Measurements from ENCODE around the gene PAQR9. TPM values are rescaled to one million over a fixed set of nuclear protein-coding genes. Genes with fewer than 3 reads are reported as not detected.

PAQR9 gene, protein sequence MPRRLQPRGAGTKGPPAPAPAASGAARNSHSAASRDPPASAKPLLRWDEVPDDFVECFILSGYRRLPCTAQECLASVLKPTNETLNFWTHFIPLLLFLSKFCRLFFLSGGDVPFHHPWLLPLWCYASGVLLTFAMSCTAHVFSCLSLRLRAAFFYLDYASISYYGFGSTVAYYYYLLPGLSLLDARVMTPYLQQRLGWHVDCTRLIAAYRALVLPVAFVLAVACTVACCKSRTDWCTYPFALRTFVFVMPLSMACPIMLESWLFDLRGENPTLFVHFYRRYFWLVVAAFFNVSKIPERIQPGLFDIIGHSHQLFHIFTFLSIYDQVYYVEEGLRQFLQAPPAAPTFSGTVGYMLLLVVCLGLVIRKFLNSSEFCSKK
- total RNA-seq, result not detected
- polyA plus RNA-seq (ENCODE audit: insufficient read depth in 1 of 8, insufficient read length in 8 of 8, low replicate concordance in 1 of 8), result under 1 TPM in 3 of 8 donors, not detected in 5; 0.05 to 0.23 (median 0.08) TPM
- long read RNA-seq, donor 1, result 0 reads
- long read RNA-seq, donor 2, result 0 reads
- long read RNA-seq, donor 3, result 0 reads
- long read RNA-seq, donor 4, result 0 reads
- long read RNA-seq, donor 5, result 0 reads
- long read RNA-seq, donor 6, result 0 reads
- long read RNA-seq, donor 7, result 0 reads
- long read RNA-seq, donor 8, result 0 reads
- long read RNA-seq, donor 9, result 0 reads
- long read RNA-seq, donor 10, result 0 reads
- long read RNA-seq, donor 11, result 0 reads

- H3K4me1 ChIP-seq (ENCODE audit: control insufficient read depth, insufficient read depth, low read length), result peaks cover 6% of the 10 kb centered on the region
- DNase-seq, result peak; percentile 17
- H3K27ac ChIP-seq (ENCODE audit: low read length), result no peak within 1 kb of the TSS
- WGBS (ENCODE audit: insufficient coverage), result under 1% methylated on average over 105 of the region's 117 CpGs
- peaks cover 3% of the 10 kb centered on the region for H3K9me3 ChIP-seq (replicated peaks; ENCODE audit: control insufficient read depth, low read depth, low read length)
- H3K36me3 ChIP-seq (ENCODE audit: control insufficient read depth, insufficient read depth, low read length), result no peaks in the 10 kb centered on the region
- peak within 1 kb of the TSS; percentile 43 for H3K4me3 ChIP-seq (ENCODE audit: low read length)
- peaks cover 49% of the 10 kb centered on the region for H3K27me3 ChIP-seq (ENCODE audit: control insufficient read depth, insufficient read depth, low read length)
Observed at GRCh38 chr3:142963516-142964448, at the start of gene PAQR9. Gene PAQR9, minus strand, starts transcription at chr3:142963674. Its CDS starts 338 bp downstream, at chr3:142963336.

- peaks cover 2% of the 10 kb centered on the region for H3K36me3 ChIP-seq (ENCODE audit: control insufficient read depth, insufficient read depth, low read length)
- no peaks in the 10 kb centered on the region for H3K4me1 ChIP-seq (ENCODE audit: control insufficient read depth, insufficient read depth, low read length)
- no peak for DNase-seq
- H3K27ac ChIP-seq (ENCODE audit: low read length), result no peak overlapping the region
- no peaks in the 10 kb centered on the region for H3K27me3 ChIP-seq (ENCODE audit: control insufficient read depth, insufficient read depth, low read length)
- no peak overlapping the region for H3K4me3 ChIP-seq (ENCODE audit: low read length)
- no CpG with 5 or more reads among the region's 3 CpGs for whole genome bisulfite sequencing (ENCODE audit: insufficient coverage)
- no peaks in the 10 kb centered on the region for H3K9me3 ChIP-seq (replicated peaks; ENCODE audit: control insufficient read depth, low read depth, low read length)
Observed at GRCh38 chr3:143011705-143012104, 48.2 kb upstream of the PAQR9 start.

- H3K4me1 ChIP-seq (ENCODE audit: control insufficient read depth, insufficient read depth, low read length), result no peaks in the 10 kb centered on the region
Observed at GRCh38 chr3:143010024-143010423, 46.5 kb upstream of the PAQR9 start.

GRCh38 chr3:143004823-143005222 is 41.3 kb upstream of the PAQR9 start:
- no peak for DNase-seq
- no peak overlapping the region for H3K4me3 ChIP-seq (ENCODE audit: low read length)

More at GRCh38 chr3:143010024-143010423, 46.5 kb upstream of the PAQR9 start:
- no peak for DNase-seq
- Histone ChIP-seq H3K36me3 (ENCODE audit: control insufficient read depth, insufficient read depth, low read length) (peaks cover 2% of the 10 kb centered on the region), H3K4me3 (ENCODE audit: low read length) (no peak overlapping the region), H3K9me3 (replicated peaks; ENCODE audit: control insufficient read depth, low read depth, low read length) (no peaks in the 10 kb centered on the region), H3K27ac (ENCODE audit: low read length) (no peak overlapping the region), H3K27me3 (ENCODE audit: control insufficient read depth, insufficient read depth, low read length) (no peaks in the 10 kb centered on the region)
- WGBS (ENCODE audit: insufficient coverage), result no CpG with 5 or more reads among the region's 3 CpGs

DNA sequence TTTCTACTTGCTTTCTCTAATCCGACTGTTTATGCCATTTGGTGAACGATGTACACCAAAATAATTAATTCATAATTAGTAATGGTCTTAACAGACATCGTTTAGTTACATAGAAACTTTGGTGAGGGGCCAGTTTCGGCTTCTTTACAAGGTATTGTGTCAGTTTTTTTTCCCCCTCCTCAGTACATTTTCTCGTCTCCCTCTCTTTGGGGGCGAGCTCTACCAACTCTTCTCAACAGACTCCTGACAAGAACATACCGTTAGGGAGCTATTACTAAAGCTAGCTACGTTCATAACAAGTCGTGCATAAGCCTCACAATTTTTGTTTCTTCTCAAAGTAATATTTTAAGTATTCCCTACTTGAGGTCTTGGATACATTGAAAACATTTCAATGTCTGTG is 39.3 kb upstream of the PAQR9 start:
- H3K27me3 ChIP-seq (ENCODE audit: control insufficient read depth, insufficient read depth, low read length), result no peaks in the 10 kb centered on the region
- no CpG with 5 or more reads among the region's 9 CpGs for WGBS (ENCODE audit: insufficient coverage)

More at GRCh38 chr3:143004823-143005222, 41.3 kb upstream of the PAQR9 start:
- Histone ChIP-seq H3K36me3 (ENCODE audit: control insufficient read depth, insufficient read depth, low read length) (no peaks in the 10 kb centered on the region), H3K27me3 (ENCODE audit: control insufficient read depth, insufficient read depth, low read length) (no peaks in the 10 kb centered on the region), H3K9me3 (replicated peaks; ENCODE audit: control insufficient read depth, low read depth, low read length) (no peaks in the 10 kb centered on the region), H3K4me1 (ENCODE audit: control insufficient read depth, insufficient read depth, low read length) (peaks cover 8% of the 10 kb centered on the region), H3K27ac (ENCODE audit: low read length) (no peak overlapping the region)
- whole genome bisulfite sequencing (ENCODE audit: insufficient coverage), result no CpG with 5 or more reads among the region's 2 CpGs

DNA sequence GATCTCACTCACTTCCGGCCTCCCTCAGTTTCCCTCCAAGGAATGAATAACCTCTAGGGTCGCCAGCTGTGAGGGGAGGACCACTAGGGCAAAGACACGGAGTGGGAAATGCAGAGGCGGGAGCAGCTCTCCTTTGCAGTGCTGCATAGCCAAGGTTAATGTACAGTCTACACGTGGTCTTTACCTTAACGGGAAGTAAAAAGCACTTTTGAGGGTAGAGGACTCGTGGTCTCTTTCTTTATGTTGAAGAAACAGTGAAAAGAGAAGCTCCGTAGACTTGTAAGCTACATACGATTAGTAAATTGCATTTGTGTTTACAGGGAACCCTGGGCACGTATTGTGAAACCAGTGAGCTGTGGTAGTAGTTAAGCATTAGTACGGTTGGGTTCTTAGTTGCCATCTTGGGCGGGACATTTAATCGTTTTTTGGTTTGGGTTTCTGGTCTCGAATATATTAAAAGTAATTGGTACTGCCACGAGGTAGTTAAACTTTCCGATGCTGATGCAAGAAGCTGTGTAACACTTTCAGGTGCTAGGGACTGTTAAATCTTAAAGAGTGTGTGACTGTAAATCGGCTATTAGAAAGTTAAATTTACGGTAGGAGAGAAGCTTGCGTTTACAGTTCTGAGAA is 38.7 kb upstream of the PAQR9 start:
- 0% methylated on average over 15 of the region's 19 CpGs for WGBS (ENCODE audit: insufficient coverage)
- Histone ChIP-seq H3K4me1 (ENCODE audit: control insufficient read depth, insufficient read depth, low read length) (peaks cover 11% of the 10 kb centered on the region), H3K36me3 (ENCODE audit: control insufficient read depth, insufficient read depth, low read length) (no peaks in the 10 kb centered on the region), H3K27me3 (ENCODE audit: control insufficient read depth, insufficient read depth, low read length) (no peaks in the 10 kb centered on the region), H3K27ac (ENCODE audit: low read length) (peak overlapping the region; percentile 98), H3K9me3 (replicated peaks; ENCODE audit: control insufficient read depth, low read depth, low read length) (no peaks in the 10 kb centered on the region), H3K4me3 (ENCODE audit: low read length) (peak overlapping the region; percentile 73)
- peak; percentile 15 for DNase-seq

More for the DNA sequence above, 39.3 kb upstream of the PAQR9 start:
- Histone ChIP-seq H3K4me1 (ENCODE audit: control insufficient read depth, insufficient read depth, low read length) (peaks cover 11% of the 10 kb centered on the region), H3K4me3 (ENCODE audit: low read length) (peak overlapping the region; percentile 73), H3K9me3 (replicated peaks; ENCODE audit: control insufficient read depth, low read depth, low read length) (no peaks in the 10 kb centered on the region), H3K36me3 (ENCODE audit: control insufficient read depth, insufficient read depth, low read length) (no peaks in the 10 kb centered on the region), H3K27ac (ENCODE audit: low read length) (no peak overlapping the region)
- no peak for DNase-seq

DNA sequence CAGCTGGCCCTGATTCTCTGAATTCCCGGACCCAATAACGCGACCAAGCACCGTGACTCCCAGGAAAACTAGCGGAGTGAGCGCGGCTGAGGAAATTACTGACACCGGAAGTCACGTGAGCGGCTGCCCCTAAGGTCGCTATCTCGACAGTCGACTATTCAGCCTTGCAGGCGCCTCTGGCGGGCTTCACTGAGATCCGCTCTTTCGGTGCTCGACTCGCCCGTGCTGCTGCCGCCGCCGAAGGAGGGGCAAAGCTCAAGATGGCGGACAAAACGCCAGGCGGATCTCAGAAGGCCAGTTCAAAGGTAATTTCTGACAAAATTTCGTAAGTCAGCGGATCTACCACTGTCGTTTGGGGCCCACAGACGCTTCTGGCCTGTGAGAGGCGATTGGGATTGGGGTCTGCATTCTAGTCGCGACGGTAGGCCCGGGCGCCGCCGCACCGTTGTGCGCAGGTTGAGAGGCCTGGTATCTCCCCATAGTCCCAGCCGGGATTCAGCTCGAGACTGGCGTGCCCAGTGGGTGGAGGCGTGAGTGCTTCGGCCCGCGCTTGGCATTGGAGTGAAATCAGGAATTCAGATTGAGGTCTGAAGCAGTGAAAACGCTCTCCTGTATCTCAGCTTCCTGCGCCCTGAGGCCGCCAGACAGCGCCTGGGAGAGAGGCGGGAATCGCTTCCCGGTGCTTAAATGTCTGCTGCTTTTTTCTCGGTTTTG is 38.1 kb upstream of the PAQR9 start, which contains the start of gene U2SURP:
Gene U2SURP (plus strand): TSS at position 202 of the 714 bp plus-strand sequence. CDS start 59 bp downstream, at position 261.
- no peaks in the 10 kb centered on the region for H3K36me3 ChIP-seq (ENCODE audit: control insufficient read depth, insufficient read depth, low read length)
- no peaks in the 10 kb centered on the region for H3K9me3 ChIP-seq (replicated peaks; ENCODE audit: control insufficient read depth, low read depth, low read length)
- peak within 1 kb of the TSS; percentile 98 for H3K27ac ChIP-seq (ENCODE audit: low read length)
- H3K4me1 ChIP-seq (ENCODE audit: control insufficient read depth, insufficient read depth, low read length), result peaks cover 11% of the 10 kb centered on the region
- peak within 1 kb of the TSS; percentile 73 for H3K4me3 ChIP-seq (ENCODE audit: low read length)
- under 1% methylated on average over 54 of the region's 55 CpGs for WGBS (ENCODE audit: insufficient coverage)
- peaks cover 2% of the 10 kb centered on the region for H3K27me3 ChIP-seq (ENCODE audit: control insufficient read depth, insufficient read depth, low read length)
- DNase-seq, result peak; percentile 100

DNA sequence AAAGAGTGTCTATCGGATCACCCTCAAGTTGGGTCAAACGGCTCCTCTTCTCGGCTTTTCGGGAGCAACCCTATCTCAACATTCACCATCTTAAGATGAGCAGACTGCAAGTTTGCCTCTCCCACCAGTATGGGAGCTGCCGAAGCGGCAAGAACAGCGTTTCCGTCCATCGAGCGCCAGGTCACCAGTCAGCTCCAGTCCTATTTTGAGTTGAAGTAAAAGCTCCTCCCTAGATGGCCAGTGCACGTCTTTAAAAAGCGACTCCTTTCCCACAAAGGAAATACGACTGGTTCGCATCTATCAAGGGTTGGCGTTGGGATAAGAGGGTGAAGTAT is 37.5 kb upstream of the PAQR9 start:
- Histone ChIP-seq H3K27ac (ENCODE audit: low read length) (peak overlapping the region; percentile 98), H3K4me3 (ENCODE audit: low read length) (peak overlapping the region; percentile 73), H3K9me3 (replicated peaks; ENCODE audit: control insufficient read depth, low read depth, low read length) (no peaks in the 10 kb centered on the region), H3K27me3 (ENCODE audit: control insufficient read depth, insufficient read depth, low read length) (peaks cover 2% of the 10 kb centered on the region), H3K4me1 (ENCODE audit: control insufficient read depth, insufficient read depth, low read length) (peaks cover 11% of the 10 kb centered on the region), H3K36me3 (ENCODE audit: control insufficient read depth, insufficient read depth, low read length) (no peaks in the 10 kb centered on the region)
- no peak for DNase-seq
- 1% methylated on average over 8 of the region's 15 CpGs for WGBS (ENCODE audit: insufficient coverage)

DNA sequence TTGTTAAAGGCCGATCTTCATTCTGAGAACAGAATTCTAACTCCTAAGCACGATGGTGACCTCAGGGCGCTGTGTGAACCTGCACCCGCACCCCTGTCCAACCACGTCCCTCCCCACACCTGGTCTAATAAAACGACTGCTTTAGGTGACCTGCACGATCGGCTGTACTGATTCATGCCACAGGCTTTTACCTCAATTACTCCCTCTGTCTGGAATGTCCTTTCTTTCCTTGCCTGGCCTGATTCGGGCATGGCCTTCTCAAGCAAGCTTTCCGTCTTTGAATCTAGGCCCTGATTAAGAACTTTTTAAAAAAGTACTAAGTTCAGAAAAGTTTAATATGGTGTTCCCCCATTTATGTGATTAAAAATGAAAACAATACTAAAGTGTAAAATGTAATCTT is 37.1 kb upstream of the PAQR9 start:
- Histone ChIP-seq H3K36me3 (ENCODE audit: control insufficient read depth, insufficient read depth, low read length) (no peaks in the 10 kb centered on the region), H3K4me3 (ENCODE audit: low read length) (peak overlapping the region; percentile 73), H3K9me3 (replicated peaks; ENCODE audit: control insufficient read depth, low read depth, low read length) (no peaks in the 10 kb centered on the region), H3K27ac (ENCODE audit: low read length) (peak overlapping the region; percentile 98), H3K27me3 (ENCODE audit: control insufficient read depth, insufficient read depth, low read length) (peaks cover 2% of the 10 kb centered on the region), H3K4me1 (ENCODE audit: control insufficient read depth, insufficient read depth, low read length) (peaks cover 11% of the 10 kb centered on the region)
- DNase-seq, result peak; percentile 34
- WGBS (ENCODE audit: insufficient coverage), result 30% methylated on average over 8 of the region's 10 CpGs
